Raji (cell line): ENCODE measurements around the gene SAMD4A.

ENCODE experiments used
- POLR2A ChIP-seq: IDR thresholded peaks from 2 replicates; pipeline ENCODE4 v1.6.1; 2011; ENCODE audit warnings: low read depth, low read length, control low read depth; ENCODE audit not compliant: insufficient read depth

The SAMD4A gene

GRCh38 chr14:54671537-54671936 is 104.6 kb downstream of the SAMD4A start:
- TF ChIP-seq POLR2A: no peak

- TF ChIP-seq POLR2A: no peak
These were observed 105.3 kb downstream of the SAMD4A start for GRCh38 chr14:54672181-54672580.

DNA sequence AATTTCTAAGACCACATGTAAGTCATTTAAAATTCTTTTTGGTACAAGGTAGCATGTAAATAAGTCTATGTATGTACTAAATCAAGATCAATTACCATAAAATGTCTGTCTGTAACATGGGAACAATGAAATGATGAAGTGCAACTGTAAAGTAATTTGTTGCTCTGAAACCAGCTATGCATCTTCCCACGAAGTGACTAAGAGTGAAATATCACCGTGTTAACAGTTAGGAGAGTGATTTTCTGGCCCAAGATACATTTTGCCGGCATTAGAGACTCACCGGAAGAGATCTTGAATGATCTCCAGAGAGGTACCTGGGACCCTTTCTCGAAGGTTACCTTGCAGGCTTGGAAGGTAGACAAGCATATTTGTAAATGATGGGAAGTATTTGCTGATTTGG is 105.8 kb downstream of the SAMD4A start:
- no peak for TF ChIP-seq POLR2A

DNA sequence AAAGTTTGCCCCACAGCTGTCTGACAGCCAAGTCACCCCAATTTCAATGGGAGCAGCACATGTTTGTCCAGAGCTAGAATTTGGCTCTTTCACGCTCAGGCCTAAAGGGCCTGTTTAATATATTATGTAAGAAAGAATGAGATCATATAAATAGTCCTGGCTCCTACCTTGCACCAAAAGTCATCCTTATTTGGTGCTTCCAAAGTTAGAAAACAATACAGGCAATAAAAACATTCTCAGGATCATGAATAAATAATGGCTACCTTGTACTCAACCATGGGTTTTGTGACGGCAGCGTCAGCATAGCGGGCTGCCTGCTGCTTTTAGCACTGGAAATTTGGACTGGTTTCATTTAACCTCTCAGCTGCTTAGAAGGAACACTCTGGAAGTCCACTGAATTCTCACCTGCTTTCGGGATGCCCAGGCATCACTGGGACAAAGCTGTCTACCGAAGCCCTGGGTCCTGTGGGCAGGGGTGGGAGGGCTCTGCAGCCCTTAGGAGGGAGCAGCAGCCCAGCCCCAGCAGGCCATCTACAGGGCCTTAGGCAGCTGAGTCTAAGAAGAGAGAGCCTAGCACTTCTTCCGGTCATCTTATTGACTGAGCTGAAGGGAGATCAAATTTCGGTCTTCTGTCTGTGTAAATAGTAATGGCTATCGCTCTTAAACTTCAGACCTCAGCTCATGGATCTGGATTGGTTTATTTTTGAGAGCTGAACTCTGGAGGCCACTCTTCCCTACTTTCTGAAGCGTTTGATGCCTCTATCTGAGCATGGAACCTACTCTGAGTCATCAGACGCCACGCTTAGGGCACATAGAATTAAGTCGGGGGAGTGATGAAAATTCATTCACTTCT is 106.5 kb downstream of the SAMD4A start:
- TF ChIP-seq POLR2A: no peak

- TF ChIP-seq POLR2A: no peak
These were observed 107.3 kb downstream of the SAMD4A start for GRCh38 chr14:54674046-54674741.

GRCh38 chr14:54675236-54676128 is 108.6 kb downstream of the SAMD4A start:
- TF ChIP-seq POLR2A: no peak

GRCh38 chr14:54676812-54677708 is 110.1 kb downstream of the SAMD4A start:
- no peak for TF ChIP-seq POLR2A

DNA sequence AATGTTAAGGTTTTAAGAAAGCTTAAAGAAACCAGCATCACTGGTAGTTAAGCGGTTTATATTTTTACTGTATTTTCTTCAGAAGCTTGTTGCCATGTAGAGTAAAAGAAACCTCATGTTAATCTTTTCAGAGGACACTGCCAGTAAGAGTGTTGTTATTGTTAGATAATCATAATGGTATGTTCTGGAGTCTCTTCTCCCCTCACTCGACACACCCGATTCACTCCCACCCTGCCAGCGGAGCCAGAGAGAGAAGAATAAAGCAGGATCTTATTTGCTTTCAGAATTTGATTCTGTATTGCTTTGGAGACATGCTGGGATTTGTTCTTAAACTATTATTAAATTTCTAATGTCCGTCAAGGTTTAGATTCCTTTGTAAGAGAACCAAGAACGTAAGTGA is 113.7 kb downstream of the SAMD4A start:
- TF ChIP-seq POLR2A: no peak

DNA sequence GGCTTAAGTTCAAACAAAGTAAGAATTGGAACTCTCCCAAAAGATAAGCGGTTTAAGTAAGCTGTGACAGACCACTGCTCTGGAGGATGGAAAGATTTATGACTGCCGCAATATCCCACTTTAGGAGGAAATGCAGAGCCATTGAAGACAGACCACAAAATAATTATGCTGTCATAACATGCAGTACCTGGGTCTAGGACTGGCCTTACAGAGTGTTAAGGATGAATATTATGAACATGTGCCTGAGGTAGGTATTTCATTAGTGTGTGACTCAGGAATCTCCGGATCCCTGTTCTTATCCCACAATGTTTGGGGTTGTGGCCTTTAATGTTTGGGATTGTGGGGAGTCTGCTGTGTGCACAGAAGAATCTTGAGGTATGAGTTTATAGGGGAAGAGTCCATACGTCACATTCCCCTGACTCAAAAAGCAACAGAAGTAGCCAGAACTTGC is 114.9 kb downstream of the SAMD4A start:
- TF ChIP-seq POLR2A: no peak

GRCh38 chr14:54682578-54682977 is 115.7 kb downstream of the SAMD4A start:
- no peak for TF ChIP-seq POLR2A

DNA sequence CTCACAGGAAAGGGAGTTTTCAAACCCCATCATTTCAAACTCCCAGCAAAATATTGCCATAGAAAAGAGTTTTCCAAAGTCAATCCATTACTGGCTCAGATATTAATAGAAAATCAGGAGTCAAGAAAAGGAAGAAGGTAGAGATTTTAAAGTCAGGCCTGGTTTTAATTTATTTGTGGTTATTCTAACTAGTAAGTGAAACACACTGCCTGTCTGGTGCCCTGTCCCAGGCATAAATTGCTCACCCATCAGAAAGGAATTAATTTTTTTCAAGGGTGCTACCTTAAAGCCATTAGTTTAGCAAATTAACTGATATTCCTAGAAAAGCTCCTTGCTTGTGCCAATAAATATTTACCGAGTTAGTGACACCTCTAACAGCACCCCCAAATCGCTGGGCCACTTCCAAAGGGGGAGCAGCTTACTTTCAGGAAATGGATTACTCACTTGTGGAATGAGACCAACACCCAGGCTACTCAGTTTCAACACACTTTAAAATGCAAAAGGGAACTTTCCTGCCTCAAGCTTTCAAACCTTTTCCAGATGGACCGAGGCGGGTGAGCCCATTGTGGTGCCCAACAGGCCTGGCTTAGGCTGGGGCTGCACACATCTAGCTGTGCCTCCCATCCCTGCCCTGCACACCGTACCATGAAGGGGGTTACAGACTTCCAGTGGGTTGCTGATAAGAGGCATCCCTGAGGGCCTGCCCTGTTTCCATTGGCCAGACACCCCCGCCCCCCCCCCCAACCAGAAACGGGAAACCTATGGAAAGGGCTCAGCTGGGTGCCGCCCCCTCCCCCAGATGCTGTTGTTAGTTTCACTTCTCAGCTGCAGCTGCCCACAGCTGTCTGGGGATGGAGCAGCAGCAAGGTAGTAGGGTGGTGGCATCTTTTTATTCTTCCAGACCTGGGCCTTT is 117.2 kb downstream of the SAMD4A start:
- no peak for TF ChIP-seq POLR2A

- no peak for TF ChIP-seq POLR2A
These were observed 118.4 kb downstream of the SAMD4A start for GRCh38 chr14:54685286-54685845.
